ENCODE data around the gene PDIA6.

The PDIA6 gene

GRCh38 chr2:10831400-10831985 is 18.9 kb upstream of the PDIA6 start:
- H3K9ac ChIP-seq (ENCODE audit: low read length) = no peak overlapping the region
- DNase-seq (ENCODE audit: low read depth) = no peak
- H3K36me3 ChIP-seq (ENCODE audit: control insufficient read depth, insufficient read depth, low read length, severe bottlenecking) = no peaks in the 10 kb centered on the region
- no peak overlapping the region for H3K4me3 ChIP-seq (ENCODE audit: low read length)
- peaks cover 61% of the 10 kb centered on the region for H3K27me3 ChIP-seq (replicated peaks; ENCODE audit: control insufficient read depth, insufficient read depth, low read length)
- H3K9me3 ChIP-seq (ENCODE audit: control insufficient read depth, low read length) = no peaks in the 10 kb centered on the region
- no peaks in the 10 kb centered on the region for H3K4me1 ChIP-seq (ENCODE audit: control insufficient read depth, insufficient read depth, low read length)

GRCh38 chr2:10830641-10831399 is 18.2 kb upstream of the PDIA6 start:
- Histone ChIP-seq H3K9ac (ENCODE audit: low read length) (no peak overlapping the region), H3K27me3 (replicated peaks; ENCODE audit: control insufficient read depth, insufficient read depth, low read length) (peaks cover 64% of the 10 kb centered on the region), H3K9me3 (ENCODE audit: control insufficient read depth, low read length) (no peaks in the 10 kb centered on the region), H3K4me1 (ENCODE audit: control insufficient read depth, insufficient read depth, low read length) (no peaks in the 10 kb centered on the region), H3K4me3 (ENCODE audit: low read length) (no peak overlapping the region), H3K36me3 (ENCODE audit: control insufficient read depth, insufficient read depth, low read length, severe bottlenecking) (no peaks in the 10 kb centered on the region)
- DNase-seq (ENCODE audit: low read depth) = no peak

GRCh38 chr2:10830203-10830602 is 17.6 kb upstream of the PDIA6 start:
- DNase-seq (ENCODE audit: low read depth) = no peak
- no peak overlapping the region for H3K4me3 ChIP-seq (ENCODE audit: low read length)
- H3K27me3 ChIP-seq (replicated peaks; ENCODE audit: control insufficient read depth, insufficient read depth, low read length) = peaks cover 70% of the 10 kb centered on the region
- no peaks in the 10 kb centered on the region for H3K36me3 ChIP-seq (ENCODE audit: control insufficient read depth, insufficient read depth, low read length, severe bottlenecking)
- peaks cover 4% of the 10 kb centered on the region for H3K9me3 ChIP-seq (ENCODE audit: control insufficient read depth, low read length)
- no peak overlapping the region for H3K9ac ChIP-seq (ENCODE audit: low read length)
- no peaks in the 10 kb centered on the region for H3K4me1 ChIP-seq (ENCODE audit: control insufficient read depth, insufficient read depth, low read length)

- Histone ChIP-seq H3K27me3 (replicated peaks; ENCODE audit: control insufficient read depth, insufficient read depth, low read length) (peaks cover 75% of the 10 kb centered on the region), H3K9ac (ENCODE audit: low read length) (no peak overlapping the region), H3K4me3 (ENCODE audit: low read length) (no peak overlapping the region), H3K9me3 (ENCODE audit: control insufficient read depth, low read length) (peaks cover 6% of the 10 kb centered on the region), H3K4me1 (ENCODE audit: control insufficient read depth, insufficient read depth, low read length) (no peaks in the 10 kb centered on the region), H3K36me3 (ENCODE audit: control insufficient read depth, insufficient read depth, low read length, severe bottlenecking) (no peaks in the 10 kb centered on the region)
- DNase-seq (ENCODE audit: low read depth) = no peak
These were observed 16.7 kb upstream of the PDIA6 start for GRCh38 chr2:10829299-10829698.

- H3K36me3 ChIP-seq (ENCODE audit: control insufficient read depth, insufficient read depth, low read length, severe bottlenecking) = no peaks in the 10 kb centered on the region
- DNase-seq (ENCODE audit: low read depth) = no peak
- no peak overlapping the region for H3K9ac ChIP-seq (ENCODE audit: low read length)
- peaks cover 6% of the 10 kb centered on the region for H3K9me3 ChIP-seq (ENCODE audit: control insufficient read depth, low read length)
- peaks cover 82% of the 10 kb centered on the region for H3K27me3 ChIP-seq (replicated peaks; ENCODE audit: control insufficient read depth, insufficient read depth, low read length)
- no peak overlapping the region for H3K4me3 ChIP-seq (ENCODE audit: low read length)
- no peaks in the 10 kb centered on the region for H3K4me1 ChIP-seq (ENCODE audit: control insufficient read depth, insufficient read depth, low read length)
These were observed 15.8 kb upstream of the PDIA6 start for GRCh38 chr2:10828346-10828745.

- DNase-seq (ENCODE audit: low read depth) = no peak
- peaks cover 80% of the 10 kb centered on the region for H3K27me3 ChIP-seq (replicated peaks; ENCODE audit: control insufficient read depth, insufficient read depth, low read length)
- no peaks in the 10 kb centered on the region for H3K4me1 ChIP-seq (ENCODE audit: control insufficient read depth, insufficient read depth, low read length)
- H3K9ac ChIP-seq (ENCODE audit: low read length) = no peak overlapping the region
- no peak overlapping the region for H3K4me3 ChIP-seq (ENCODE audit: low read length)
- H3K9me3 ChIP-seq (ENCODE audit: control insufficient read depth, low read length) = peaks cover 6% of the 10 kb centered on the region
- no peaks in the 10 kb centered on the region for H3K36me3 ChIP-seq (ENCODE audit: control insufficient read depth, insufficient read depth, low read length, severe bottlenecking)
These were observed 14.0 kb upstream of the PDIA6 start for GRCh38 chr2:10826625-10827024.

- Histone ChIP-seq H3K4me1 (ENCODE audit: control insufficient read depth, insufficient read depth, low read length) (no peaks in the 10 kb centered on the region), H3K9me3 (ENCODE audit: control insufficient read depth, low read length) (peaks cover 6% of the 10 kb centered on the region)
- DNase-seq (ENCODE audit: low read depth) = no peak
These were observed 13.4 kb upstream of the PDIA6 start for GRCh38 chr2:10826026-10826425.

GRCh38 chr2:10824191-10824590 is 11.6 kb upstream of the PDIA6 start:
- H3K36me3 ChIP-seq (ENCODE audit: control insufficient read depth, insufficient read depth, low read length, severe bottlenecking) = no peaks in the 10 kb centered on the region
- H3K4me1 ChIP-seq (ENCODE audit: control insufficient read depth, insufficient read depth, low read length) = no peaks in the 10 kb centered on the region
- H3K4me3 ChIP-seq (ENCODE audit: low read length) = no peak overlapping the region
- peaks cover 78% of the 10 kb centered on the region for H3K27me3 ChIP-seq (replicated peaks; ENCODE audit: control insufficient read depth, insufficient read depth, low read length)
- peaks cover 6% of the 10 kb centered on the region for H3K9me3 ChIP-seq (ENCODE audit: control insufficient read depth, low read length)
- DNase-seq (ENCODE audit: low read depth) = no peak
- no peak overlapping the region for H3K9ac ChIP-seq (ENCODE audit: low read length)

More at GRCh38 chr2:10826026-10826425, 13.4 kb upstream of the PDIA6 start:
- no peaks in the 10 kb centered on the region for H3K36me3 ChIP-seq (ENCODE audit: control insufficient read depth, insufficient read depth, low read length, severe bottlenecking)
- peaks cover 80% of the 10 kb centered on the region for H3K27me3 ChIP-seq (replicated peaks; ENCODE audit: control insufficient read depth, insufficient read depth, low read length)
- no peak overlapping the region for H3K9ac ChIP-seq (ENCODE audit: low read length)
- H3K4me3 ChIP-seq (ENCODE audit: low read length) = no peak overlapping the region

- DNase-seq (ENCODE audit: low read depth) = no peak
- Histone ChIP-seq H3K36me3 (ENCODE audit: control insufficient read depth, insufficient read depth, low read length, severe bottlenecking) (no peaks in the 10 kb centered on the region), H3K4me3 (ENCODE audit: low read length) (no peak overlapping the region), H3K9me3 (ENCODE audit: control insufficient read depth, low read length) (peaks cover 6% of the 10 kb centered on the region), H3K27me3 (replicated peaks; ENCODE audit: control insufficient read depth, insufficient read depth, low read length) (peaks cover 67% of the 10 kb centered on the region), H3K4me1 (ENCODE audit: control insufficient read depth, insufficient read depth, low read length) (no peaks in the 10 kb centered on the region), H3K9ac (ENCODE audit: low read length) (no peak overlapping the region)
These were observed 8.6 kb upstream of the PDIA6 start for GRCh38 chr2:10820978-10821695.

GRCh38 chr2:10820562-10820961 is 8.0 kb upstream of the PDIA6 start:
- H3K9me3 ChIP-seq (ENCODE audit: control insufficient read depth, low read length) = peaks cover 5% of the 10 kb centered on the region
- H3K27me3 ChIP-seq (replicated peaks; ENCODE audit: control insufficient read depth, insufficient read depth, low read length) = peaks cover 61% of the 10 kb centered on the region
- H3K4me1 ChIP-seq (ENCODE audit: control insufficient read depth, insufficient read depth, low read length) = no peaks in the 10 kb centered on the region
- H3K4me3 ChIP-seq (ENCODE audit: low read length) = no peak overlapping the region
- no peak overlapping the region for H3K9ac ChIP-seq (ENCODE audit: low read length)
- no peaks in the 10 kb centered on the region for H3K36me3 ChIP-seq (ENCODE audit: control insufficient read depth, insufficient read depth, low read length, severe bottlenecking)
- DNase-seq (ENCODE audit: low read depth) = no peak

GRCh38 chr2:10819714-10820314 is 7.2 kb upstream of the PDIA6 start:
- peaks cover 3% of the 10 kb centered on the region for H3K4me1 ChIP-seq (ENCODE audit: control insufficient read depth, insufficient read depth, low read length)

More at GRCh38 chr2:10819714-10820314, 7.2 kb upstream of the PDIA6 start:
- H3K9me3 ChIP-seq (ENCODE audit: control insufficient read depth, low read length) = no peaks in the 10 kb centered on the region
- no peak overlapping the region for H3K4me3 ChIP-seq (ENCODE audit: low read length)
- no peak for DNase-seq (ENCODE audit: low read depth)
- no peak overlapping the region for H3K9ac ChIP-seq (ENCODE audit: low read length)
- H3K27me3 ChIP-seq (replicated peaks; ENCODE audit: control insufficient read depth, insufficient read depth, low read length) = peaks cover 55% of the 10 kb centered on the region
- H3K36me3 ChIP-seq (ENCODE audit: control insufficient read depth, insufficient read depth, low read length, severe bottlenecking) = no peaks in the 10 kb centered on the region
